NCI-H2196 treated with DMSO at 0.1 percent for 48 hours (cell line): ENCODE measurements around the gene XYLT2.
"Not testable (repeated sequence)": the region's sequence is repeated elsewhere in the genome, so short reads cannot be mapped to it uniquely, and the experiment has no call there.

Experiments
- DNase-seq: peaks from one replicate; lab custom pipeline; 2025; ENCODE audit not compliant: unreplicated experiment; lab: John Stamatoyannopoulos, UW

XYLT2 gene

GRCh38 chr17:50388728-50389127 is 42.8 kb downstream of the XYLT2 start:
- no peak for DNase-seq

GRCh38 chr17:50389534-50389933 is 43.6 kb downstream of the XYLT2 start:
- DNase-seq: no peak

GRCh38 chr17:50392621-50393020 is 46.7 kb downstream of the XYLT2 start:
- DNase-seq: no peak

GRCh38 chr17:50393700-50394099 is 47.8 kb downstream of the XYLT2 start:
- no peak for DNase-seq

- no peak for DNase-seq
Measured at GRCh38 chr17:50394711-50395110, 48.8 kb downstream of the XYLT2 start.

GRCh38 chr17:50396261-50397110 is 50.6 kb downstream of the XYLT2 start:
- peak; percentile 13 for DNase-seq

- peak; percentile 48 for DNase-seq
Measured at GRCh38 chr17:50397111-50397918, 51.4 kb downstream of the XYLT2 start, which contains the start of gene LRRC59. Gene LRRC59, minus strand, starts transcription at chr17:50397523. Its CDS starts 206 bp downstream, at chr17:50397317.

- DNase-seq: no peak
Measured at GRCh38 chr17:50397919-50398285, 52.0 kb downstream of the XYLT2 start.

- DNase-seq: not testable (repeated sequence)
Measured at GRCh38 chr17:50398672-50399071, 52.7 kb downstream of the XYLT2 start.

GRCh38 chr17:50399591-50399990 is 53.7 kb downstream of the XYLT2 start:
- DNase-seq: not testable (repeated sequence)

- DNase-seq: not testable (repeated sequence)
Measured at GRCh38 chr17:50405351-50405750, 59.4 kb downstream of the XYLT2 start.

- DNase-seq: no peak
Measured at GRCh38 chr17:50406578-50406977, 60.7 kb downstream of the XYLT2 start.

- DNase-seq: no peak
Measured at GRCh38 chr17:50407921-50408320, 62.0 kb downstream of the XYLT2 start.
